ENCODE measurements around the gene MVP.
"Not testable (repeated sequence)": the region's sequence is repeated elsewhere in the genome, so short reads cannot be mapped to it uniquely, and the experiment has no call there.

The MVP gene

DNA sequence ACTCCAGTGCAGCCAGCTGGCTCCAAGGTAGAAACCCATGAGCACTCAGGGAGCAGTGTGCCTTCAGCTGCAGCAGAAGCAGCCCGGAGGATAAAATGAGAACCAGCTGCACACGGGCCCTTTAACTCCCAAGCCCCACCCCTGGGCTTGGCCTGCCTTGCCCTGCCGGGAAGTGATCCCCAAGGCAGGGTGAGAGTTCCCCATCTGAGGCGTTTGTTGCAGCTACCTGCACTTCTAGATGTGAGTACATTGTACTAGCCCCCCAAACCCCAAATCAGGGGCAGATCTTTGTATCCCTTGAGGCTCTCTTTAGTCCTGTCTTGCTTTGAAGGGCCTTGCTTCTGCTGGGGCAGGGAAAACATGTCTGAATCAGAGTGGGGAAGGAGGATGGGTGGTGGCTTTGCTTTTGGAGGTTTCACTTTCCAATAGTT is at the start of gene MVP:
Gene MVP, plus strand, starts transcription at position 192 of the 431 bp plus-strand sequence. CDS start 10,088 bp downstream, outside the sequence.
- DNase-seq (ENCODE audit: low spot score) = peak; percentile 82

DNA sequence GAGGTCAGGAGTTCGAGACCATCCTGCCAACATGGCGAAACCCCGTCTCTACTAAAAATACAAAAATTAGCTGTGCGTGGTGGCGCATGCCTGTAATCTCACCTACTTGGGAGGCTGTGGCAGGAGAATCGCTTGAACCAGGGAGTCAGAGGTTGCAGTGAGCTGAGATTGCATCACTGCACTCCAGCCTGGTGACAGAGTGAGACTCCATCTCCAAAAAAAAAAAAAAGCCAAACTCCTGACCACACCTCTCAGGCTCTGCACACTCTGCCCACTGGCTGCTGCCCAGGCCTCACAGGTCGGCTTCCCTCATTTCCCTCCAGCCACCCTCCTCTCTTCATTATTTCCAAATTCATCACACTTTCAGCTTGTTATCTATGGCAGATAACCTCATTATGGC is 47.9 kb upstream of the MVP start:
- not testable (repeated sequence) for DNase-seq (ENCODE audit: low spot score)

- no peak for DNase-seq (ENCODE audit: low spot score)
These were observed 45.5 kb upstream of the MVP start for GRCh38 chr16:29774730-29775129.

DNA sequence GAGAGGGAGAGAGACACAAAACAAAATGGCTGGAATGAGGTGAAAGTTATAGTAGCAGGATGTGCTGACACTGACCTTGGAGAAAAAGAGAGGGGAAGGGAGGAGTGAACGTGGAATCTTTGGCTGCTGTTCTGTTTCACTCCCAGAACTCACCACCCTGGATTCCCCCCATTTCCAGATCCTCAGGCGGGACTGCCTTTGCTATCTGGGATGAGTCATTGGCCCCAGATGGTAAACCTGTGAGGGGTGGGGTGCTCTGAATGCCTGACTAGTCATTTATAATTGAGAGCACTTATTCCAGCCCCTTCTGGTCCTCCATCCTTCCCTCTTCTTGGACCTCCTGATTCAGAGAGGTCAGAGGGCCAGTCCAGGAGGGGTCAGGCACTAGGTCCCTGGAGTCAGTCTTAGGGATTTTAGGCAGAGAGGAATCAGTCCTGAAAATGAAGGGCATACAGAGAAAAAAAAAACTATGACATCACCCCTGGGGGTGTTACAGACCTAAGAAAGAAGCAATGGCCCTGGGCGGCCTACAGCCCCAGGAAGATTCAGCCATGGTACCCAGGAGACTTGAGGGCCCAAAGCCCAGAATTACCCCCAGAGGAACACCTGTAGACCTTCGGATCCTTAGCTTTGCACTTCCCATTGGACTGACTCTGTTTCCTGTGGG is 44.4 kb upstream of the MVP start:
- peak; percentile 23 for DNase-seq (ENCODE audit: low spot score)

DNA sequence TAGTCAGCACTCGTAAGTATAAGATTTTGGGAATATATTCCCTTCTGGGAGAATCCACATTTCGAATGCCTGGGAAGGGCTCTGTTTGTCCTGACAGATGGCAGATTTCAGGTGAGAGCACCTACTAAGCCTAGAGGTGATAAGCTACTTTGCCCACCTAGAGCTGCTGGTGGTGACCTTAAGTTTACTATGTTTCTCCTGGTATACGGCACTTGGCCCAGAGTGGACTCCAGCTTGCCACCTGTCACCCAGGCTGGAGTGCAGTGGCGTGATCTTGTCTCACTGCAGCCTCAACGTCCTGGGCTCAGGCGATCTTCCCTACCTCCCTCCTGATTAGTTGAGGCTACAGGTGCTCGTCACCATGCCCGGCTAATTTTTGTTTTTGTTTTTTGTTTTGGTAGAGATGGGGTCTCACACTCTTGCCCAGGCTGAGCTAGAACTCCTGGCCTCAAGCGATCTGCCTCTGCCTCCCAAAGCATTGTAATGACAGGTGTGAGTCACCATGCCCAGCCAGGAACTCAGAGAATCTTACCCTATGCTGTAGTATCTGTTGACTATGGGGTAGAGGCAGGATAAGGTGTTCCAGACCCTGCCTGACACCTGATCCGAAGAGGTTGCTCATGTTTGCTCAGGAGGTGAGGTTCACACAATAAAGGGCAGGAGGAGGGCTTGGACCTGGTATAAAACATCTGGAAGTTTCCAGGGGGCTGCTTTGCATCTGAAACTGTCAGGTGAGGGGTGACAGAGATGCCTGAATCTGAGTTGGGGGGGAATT is 42.5 kb upstream of the MVP start, which contains the start of gene ZG16:
Gene ZG16, plus strand, starts transcription at position 681 of the 775 bp plus-strand sequence. CDS start 1,011 bp downstream, outside the sequence.
- DNase-seq (ENCODE audit: low spot score) = no peak

DNA sequence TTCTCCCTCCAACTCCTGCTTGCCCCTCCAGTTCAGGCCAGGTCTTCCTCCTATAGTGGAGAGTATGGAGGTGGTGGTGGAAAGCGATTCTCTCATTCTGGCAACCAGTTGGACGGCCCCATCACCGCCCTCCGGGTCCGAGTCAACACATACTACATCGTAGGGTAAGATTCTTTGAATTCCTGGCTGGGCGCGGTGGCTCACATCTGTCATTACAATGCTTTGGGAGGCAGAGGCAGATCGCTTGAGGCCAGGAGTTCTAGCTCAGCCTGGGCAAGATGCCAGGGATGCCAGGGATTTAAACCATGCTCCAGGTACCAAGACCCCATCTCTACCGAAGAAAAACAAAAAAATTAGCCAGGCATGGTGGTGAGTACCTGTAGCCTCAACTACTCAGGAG is 40.8 kb upstream of the MVP start:
- no peak for DNase-seq (ENCODE audit: low spot score)

DNA sequence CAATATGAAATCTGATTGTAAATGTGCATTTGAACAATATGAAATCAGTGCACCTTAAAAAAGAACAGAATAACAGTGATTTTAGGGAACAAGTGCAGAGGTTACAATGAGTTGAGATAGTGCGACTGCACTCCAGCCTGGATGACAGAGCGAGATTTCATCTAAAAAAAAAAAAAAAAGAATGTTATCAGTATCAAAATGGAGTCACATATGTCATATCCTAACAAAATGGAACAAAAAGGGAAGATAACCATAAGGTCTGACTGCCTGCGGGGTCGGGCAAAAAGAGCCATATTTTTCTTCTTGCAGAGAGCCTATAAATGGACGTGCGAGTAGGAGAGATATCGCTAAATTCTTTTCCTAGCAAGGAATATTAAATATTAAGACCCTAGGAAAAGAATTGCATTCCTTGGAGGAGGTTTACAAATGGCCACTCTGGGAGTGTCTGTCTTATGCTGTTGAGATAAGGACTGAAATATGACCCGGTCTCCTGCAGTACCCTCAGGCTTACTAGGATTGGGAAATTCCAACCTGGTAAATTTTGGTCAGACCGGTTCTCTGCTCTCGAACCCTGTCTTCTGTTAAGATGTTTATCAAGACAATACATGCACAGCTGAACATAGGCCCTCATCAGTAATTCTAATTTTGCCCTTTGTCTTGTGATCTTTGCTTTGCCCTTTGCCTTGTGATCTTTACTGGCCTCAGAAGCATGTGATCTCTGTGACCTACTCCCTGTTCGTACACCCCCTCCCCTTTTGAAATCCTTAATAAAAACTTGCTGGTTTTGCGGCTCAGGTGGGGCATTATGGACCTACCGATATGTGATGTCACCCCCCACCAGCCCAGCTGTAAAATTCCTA is 36.9 kb upstream of the MVP start:
- DNase-seq (ENCODE audit: low spot score) = not testable (repeated sequence)

GRCh38 chr16:29784157-29784556 is 36.1 kb upstream of the MVP start:
- no peak for DNase-seq (ENCODE audit: low spot score)

DNA sequence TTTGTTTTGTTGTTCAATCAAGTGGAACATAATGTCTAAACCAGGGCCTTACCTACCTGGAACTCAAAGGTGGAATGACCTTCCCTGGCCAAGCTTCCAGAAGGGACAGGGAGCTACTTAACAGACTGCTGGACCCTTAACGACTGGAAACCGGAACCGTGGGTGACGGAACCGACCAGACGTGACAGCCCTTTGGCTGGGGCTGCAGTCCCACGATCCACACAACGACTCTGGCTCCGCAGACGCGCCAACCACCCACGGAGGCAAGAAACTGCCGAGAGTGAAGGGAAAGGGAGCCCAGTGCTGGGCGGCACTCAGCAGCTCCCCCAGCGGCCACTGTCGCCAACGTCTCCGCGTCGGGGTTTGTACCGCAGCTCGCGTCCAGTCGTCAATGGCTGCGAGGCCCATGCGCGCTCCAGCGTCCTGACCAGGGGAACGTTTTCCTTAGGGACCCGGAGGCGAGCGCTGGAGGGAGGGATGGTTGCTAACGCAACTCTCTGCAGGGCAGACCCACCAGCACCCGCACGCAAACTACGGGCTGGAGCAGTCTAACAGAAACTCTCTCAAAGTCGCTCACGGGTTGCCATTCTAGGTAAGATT is 35.3 kb upstream of the MVP start:
- peak; percentile 82 for DNase-seq (ENCODE audit: low spot score)

- not testable (repeated sequence) for DNase-seq (ENCODE audit: low spot score)
These were observed 33.1 kb upstream of the MVP start for GRCh38 chr16:29787155-29787554.

DNA sequence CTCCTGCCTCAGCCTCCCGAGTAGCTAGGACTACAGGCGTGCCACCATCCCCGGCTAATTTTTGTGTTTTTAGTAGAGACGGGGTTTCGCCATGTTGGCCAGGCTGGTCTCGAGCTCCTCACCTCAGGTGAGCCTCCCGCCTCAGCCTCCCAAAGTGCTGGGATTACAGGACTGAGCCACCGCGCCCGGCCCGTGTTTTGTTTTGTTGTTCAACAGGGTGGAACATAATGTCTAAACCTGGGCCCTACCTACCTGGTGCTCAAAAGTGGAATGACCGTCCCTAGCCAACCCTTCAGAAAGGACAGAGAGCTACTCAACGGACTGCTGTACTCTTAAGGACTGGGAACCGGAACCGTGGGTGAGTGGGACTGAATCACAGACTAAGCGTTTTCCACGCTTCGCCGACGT is 30.5 kb upstream of the MVP start:
- DNase-seq (ENCODE audit: low spot score) = no peak

- DNase-seq (ENCODE audit: low spot score) = peak; percentile 99
These were observed 29.9 kb upstream of the MVP start, which contains the start of gene KIF22 for GRCh38 chr16:29790183-29790948. Gene KIF22 (plus strand): TSS chr16:29790751. CDS start chr16:29790760, 9 bp downstream.

- DNase-seq (ENCODE audit: low spot score) = no peak
These were observed 29.1 kb upstream of the MVP start for GRCh38 chr16:29790949-29791844.

DNA sequence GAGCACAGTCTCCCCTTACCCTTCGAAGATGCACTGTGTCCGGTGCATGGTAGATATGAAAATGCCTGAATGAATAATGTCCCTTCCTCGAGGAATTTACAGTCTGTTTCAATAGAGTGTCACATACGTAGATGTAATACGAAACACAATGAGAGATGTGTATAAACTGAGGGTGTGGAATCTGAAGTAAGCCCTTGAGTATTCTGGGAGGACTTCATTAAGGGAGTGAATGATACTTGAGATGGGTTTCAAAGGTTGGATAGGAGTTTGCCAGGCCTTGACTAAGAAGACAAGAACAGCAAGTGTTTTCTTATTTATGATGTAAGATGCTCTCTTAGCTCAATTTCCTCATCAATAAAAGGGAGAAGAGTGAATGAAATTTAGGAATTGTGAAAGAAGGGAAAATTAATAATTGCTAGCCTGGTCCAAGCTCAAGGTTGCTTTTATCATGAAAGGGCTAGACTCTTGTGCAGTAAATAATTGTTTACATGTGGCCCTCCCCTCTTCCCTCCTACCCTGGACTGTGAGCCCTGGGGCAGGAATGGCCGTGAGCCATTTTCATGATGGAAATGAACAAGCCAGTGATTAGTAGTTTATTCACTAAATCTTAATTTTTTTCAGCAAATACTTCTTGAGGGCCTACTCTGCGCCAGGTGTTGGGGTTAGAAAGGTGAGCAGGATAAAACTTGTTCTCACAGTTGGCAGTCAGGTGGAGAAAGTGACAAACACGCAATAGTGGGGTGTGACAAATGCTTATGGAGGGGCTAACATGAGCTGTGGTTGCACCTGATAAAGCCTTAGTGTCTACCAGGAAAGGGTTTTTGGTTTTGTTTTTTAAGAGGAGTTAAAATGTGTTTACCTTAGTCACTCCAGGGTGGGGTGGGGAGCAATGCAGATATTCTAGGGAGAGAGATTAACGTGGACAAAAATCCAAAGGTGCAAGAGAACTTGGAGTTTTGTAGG is 28.1 kb upstream of the MVP start:
- no peak for DNase-seq (ENCODE audit: low spot score)

GRCh38 chr16:29793153-29793552 is 27.1 kb upstream of the MVP start:
- not testable (repeated sequence) for DNase-seq (ENCODE audit: low spot score)

GRCh38 chr16:29794231-29794710 is 26.0 kb upstream of the MVP start:
- no peak for DNase-seq (ENCODE audit: low spot score)

GRCh38 chr16:29802416-29802935 is 17.8 kb upstream of the MVP start:
- DNase-seq (ENCODE audit: low spot score) = no peak

- DNase-seq (ENCODE audit: low spot score) = no peak
These were observed 16.2 kb upstream of the MVP start for GRCh38 chr16:29804020-29804419.
